Ovary (tissue), 9 donors: ENCODE data around the gene METTL6. TPM values are rescaled to one million over a fixed set of nuclear protein-coding genes. Genes with fewer than 3 reads are reported as not detected.
"Not testable (repeated sequence)": the region's sequence is repeated elsewhere in the genome, so short reads cannot be mapped to it uniquely, and the experiment has no call there.

Source experiments
- DNase-seq, 5 donors: peaks; one replicate each; pipeline ENCODE4 v3.0.0-alpha.2; 2019 to 2020
- H3K27ac ChIP-seq, 2 donors: fragments of 200-600 bp; one replicate each; pipeline versions ENCODE4 v1.5.1 to v1.8.0; 2019 to 2022
- H3K27me3 ChIP-seq: fragments of 200-600 bp; one replicate; pipeline ENCODE4 v1.8.0; 2022
- H3K36me3 ChIP-seq: fragments of 200-600 bp; sonication (generic); one replicate; pipeline ENCODE4 v1.5.1; 2019
- H3K4me1 ChIP-seq: one replicate; pipeline ENCODE4 v1.8.1; 2013; ENCODE audit warnings: mild to moderate bottlenecking, moderate library complexity; ENCODE audit not compliant: insufficient read depth
- H3K4me3 ChIP-seq: fragments of 200-600 bp; sonication (generic); one replicate; pipeline ENCODE4 v1.5.1; 2017
- H3K9me3 ChIP-seq, 2 donors: fragments of 200-600 bp in 1 of 2; sonication (generic) in 1 of 2; one replicate each; pipeline versions ENCODE4 v1.5.1 to v1.8.1; 2013 to 2019; ENCODE audit warnings: mild to moderate bottlenecking in 1 of 2, moderate library complexity in 1 of 2
- EP300 ChIP-seq: sonication (generic); formaldehyde crosslinking; IDR thresholded peaks from one replicate; pipeline ENCODE4 v1.6.1; 2017; ENCODE audit warnings: antibody characterized with exemption
- POLR2A ChIP-seq: fragments of 450-650 bp; IDR thresholded peaks from one replicate; pipeline ENCODE4 v1.6.1; 2017; ENCODE audit warnings: antibody characterized with exemption, mild to moderate bottlenecking, moderate library complexity
- WGBS, 3 donors: extraction: QIAGEN DNeasy Blood & Tissue Kit in 1 of 3; methylation state at CpG; one replicate each; pipeline versions ENCODE4 v1.1.5 to v1.1.7; 2013 to 2017; 5-methylcytosine and 5-hydroxymethylcytosine counted together
- intact Hi-C, 4 donors: fragments of 100-400 bp; cut with DNase I; formaldehyde crosslinking; loops; one replicate each; pipeline versions ENCODE4 v1.11.0 to v1.15.1; 2022 to 2023
- polyA plus RNA-seq, 2 donors: library from polyadenylated mRNA; stranded (reverse); fragments of 200-250 nt in 1 of 2; fragments of 350-450 nt in 1 of 2; fragmentation: Illumina TruSeq in 1 of 2; extraction: RNeasy Lipid Tissue Mini Kit (QIAGEN cat#74804) in 1 of 2; gene quantifications; one replicate each; pipeline ENCODE4 v1.2.3, GENCODE V29; 2013 to 2014
- total RNA-seq, 7 donors: library from RNA; depleted of rRNA in 2 of 7; stranded (reverse); fragments of >200 nt in 2 of 7; fragmentation: NEBNext Ultra II Directional in 3 of 7; extraction: Animal tissue kit (Norgen Biotek cat#: 25700) in 3 of 7; gene quantifications; one replicate each; pipeline versions ENCODE4 v1.1.0 to v1.2.4, GENCODE V29; 2016 to 2023
- TF ChIP-seq, protein P1 (sequence below), 3 donors: fragments of 450-650 bp in 2 of 3; fragments of 200-600 bp in 1 of 3; IDR thresholded peaks; one replicate each; pipeline versions ENCODE4 v1.5.1 to v1.8.0; 2016 to 2022; ENCODE audit warnings: antibody characterized with exemption in 3 of 3, mild to moderate bottlenecking in 1 of 3
- donor health status: DM: no; HTN: no; CAD: no; lungs with moderate emphysema.
- donor health status: DM: no; HTN: no; CAD: no.
- donor health status: Bipolar disorder and iron deficiency.
- donor health status: DM: yes; HTN: yes; CAD: no.
- donor health status: DM: no; HTN: no; CAD: no.
- donor health status: DM: yes; HTN: yes; CAD: no.

METTL6 gene
- total and polyA plus RNA-seq, 9 donors, result 13.0 to 25.6 (median 21.7) TPM

DNA sequence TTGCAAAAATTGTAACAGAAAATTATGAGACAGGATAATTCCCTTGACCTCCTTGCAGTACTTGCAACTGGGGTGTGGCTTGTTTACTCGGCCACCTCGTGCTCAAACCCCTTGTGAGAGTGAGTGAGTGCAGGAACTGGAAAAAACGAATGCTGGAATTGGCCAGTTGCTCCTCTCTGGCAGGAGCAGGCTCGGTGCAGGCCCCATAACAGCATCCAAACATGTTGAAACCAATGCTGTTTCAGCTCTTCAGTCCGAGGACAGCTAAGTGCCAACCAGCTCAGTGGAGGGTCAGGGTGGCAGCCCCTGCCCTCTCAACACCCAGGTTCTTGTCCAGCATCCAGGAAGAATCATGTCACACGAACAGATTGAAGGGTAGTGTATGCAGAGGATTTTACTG, 36.9 kb downstream of the METTL6 start:
- Histone ChIP-seq H3K27me3 (no peaks in the 10 kb centered on the region), H3K36me3 (no peaks in the 10 kb centered on the region), H3K9me3 (peaks cover 0 to 4% of the 10 kb centered on the region in 2 donors), H3K27ac (no peak overlapping the region), H3K4me3 (no peak overlapping the region), H3K4me1 (peaks cover 2% of the 10 kb centered on the region)
- intact Hi-C loops, result no loop called here
- DNase-seq, result no peak
- 63 to 72% (median 66%) methylated on average over 6 of the region's 6 CpGs for WGBS, 3 donors
- TF ChIP-seq, protein P1, sequence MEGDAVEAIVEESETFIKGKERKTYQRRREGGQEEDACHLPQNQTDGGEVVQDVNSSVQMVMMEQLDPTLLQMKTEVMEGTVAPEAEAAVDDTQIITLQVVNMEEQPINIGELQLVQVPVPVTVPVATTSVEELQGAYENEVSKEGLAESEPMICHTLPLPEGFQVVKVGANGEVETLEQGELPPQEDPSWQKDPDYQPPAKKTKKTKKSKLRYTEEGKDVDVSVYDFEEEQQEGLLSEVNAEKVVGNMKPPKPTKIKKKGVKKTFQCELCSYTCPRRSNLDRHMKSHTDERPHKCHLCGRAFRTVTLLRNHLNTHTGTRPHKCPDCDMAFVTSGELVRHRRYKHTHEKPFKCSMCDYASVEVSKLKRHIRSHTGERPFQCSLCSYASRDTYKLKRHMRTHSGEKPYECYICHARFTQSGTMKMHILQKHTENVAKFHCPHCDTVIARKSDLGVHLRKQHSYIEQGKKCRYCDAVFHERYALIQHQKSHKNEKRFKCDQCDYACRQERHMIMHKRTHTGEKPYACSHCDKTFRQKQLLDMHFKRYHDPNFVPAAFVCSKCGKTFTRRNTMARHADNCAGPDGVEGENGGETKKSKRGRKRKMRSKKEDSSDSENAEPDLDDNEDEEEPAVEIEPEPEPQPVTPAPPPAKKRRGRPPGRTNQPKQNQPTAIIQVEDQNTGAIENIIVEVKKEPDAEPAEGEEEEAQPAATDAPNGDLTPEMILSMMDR (IDR thresholded peaks at IDR 0.05), result no peak
- no peak for TF ChIP-seq EP300
- no peak for TF ChIP-seq POLR2A

DNA sequence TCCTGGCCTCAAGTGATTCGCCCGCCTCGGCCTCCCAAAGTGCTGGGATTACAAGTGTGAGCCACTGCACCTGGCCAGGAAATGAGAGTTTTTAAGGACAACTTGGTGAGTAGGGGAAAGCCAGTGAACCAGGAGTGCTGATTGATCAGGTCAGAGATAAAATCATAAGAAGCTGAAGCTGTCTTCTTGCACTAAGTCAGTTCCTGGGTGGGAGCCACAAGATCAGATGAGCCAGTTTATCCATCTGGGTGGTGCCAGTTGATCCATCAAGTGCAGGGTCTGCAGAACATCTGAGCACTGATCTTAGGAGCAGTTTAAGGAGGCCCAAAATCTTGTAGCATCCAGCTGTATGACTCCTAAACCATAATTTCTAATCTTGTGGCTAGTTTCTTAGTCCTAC, 39.0 kb downstream of the METTL6 start:
- H3K4me1 ChIP-seq, H3K27me3 ChIP-seq, H3K9me3 ChIP-seq, H3K27ac ChIP-seq, H3K4me3 ChIP-seq, DNase-seq, intact Hi-C loops, H3K36me3 ChIP-seq: not testable (repeated sequence)
- 92 to 99% (median 97%) methylated on average over 3 of the region's 3 CpGs for WGBS, 3 donors

DNA sequence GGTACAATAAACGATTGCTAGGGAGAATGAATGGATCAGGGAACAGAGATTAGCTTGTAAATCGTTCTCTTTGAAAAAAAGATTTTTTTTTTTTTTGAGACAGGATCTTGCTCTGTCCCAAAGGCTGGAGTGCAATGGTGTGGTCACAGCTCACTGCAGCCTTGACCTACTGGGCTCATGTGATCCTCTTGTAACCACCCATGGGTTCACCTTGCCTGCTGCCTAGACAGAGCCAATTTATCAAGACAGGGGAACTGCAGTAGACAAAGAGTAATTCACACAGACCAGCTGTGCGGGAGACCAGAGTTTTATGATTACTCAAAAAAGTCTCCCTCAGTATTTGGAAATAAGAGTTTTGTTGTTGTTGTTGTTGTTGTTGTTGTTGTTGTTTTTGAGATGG, 39.6 kb downstream of the METTL6 start:
- TF ChIP-seq POLR2A (no peak), EP300 (no peak)
- TF ChIP-seq, protein P1 (IDR thresholded peaks at IDR 0.05), result no peak
- 58 to 62% (median 60%) methylated on average over 3 of the region's 3 CpGs for WGBS, 3 donors
- Histone ChIP-seq H3K27ac (no peak overlapping the region), H3K27me3 (no peaks in the 10 kb centered on the region), H3K36me3 (no peaks in the 10 kb centered on the region), H3K4me1 (peaks cover 2% of the 10 kb centered on the region), H3K9me3 (peaks cover 0 to 4% of the 10 kb centered on the region in 2 donors), H3K4me3 (no peak overlapping the region)
- DNase-seq, result no peak
- intact Hi-C loops, result no loop called here

DNA sequence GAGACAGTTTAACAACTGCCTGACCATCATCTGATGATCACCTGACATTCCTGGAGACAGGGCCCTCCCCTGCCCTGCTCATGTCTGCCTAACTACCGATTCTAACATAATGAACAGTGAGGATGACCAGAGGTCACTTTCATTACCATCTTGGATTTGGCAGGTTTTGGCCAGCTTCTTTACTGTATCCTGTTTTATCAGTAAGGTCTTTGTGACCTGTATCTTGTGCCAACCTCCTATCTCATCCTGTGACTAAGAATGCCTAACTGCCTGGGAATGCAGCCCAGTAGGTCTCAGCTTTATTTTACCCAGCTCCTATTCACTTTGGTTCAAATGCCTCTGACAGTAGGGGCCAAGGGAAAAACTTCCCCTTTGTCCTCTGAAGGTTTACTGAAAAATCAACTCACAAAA, 40.2 kb downstream of the METTL6 start:
- H3K4me1 ChIP-seq, result peaks cover 2% of the 10 kb centered on the region
- peaks cover 0 to 4% of the 10 kb centered on the region in 2 donors for H3K9me3 ChIP-seq
- WGBS, 3 donors, result 6 to 31% (median 10%) methylated on average over 1 of the region's 1 CpG
- no peak overlapping the region for H3K27ac ChIP-seq
- no peak overlapping the region for H3K4me3 ChIP-seq
- no peak for DNase-seq
- no peaks in the 10 kb centered on the region for H3K27me3 ChIP-seq
- TF ChIP-seq EP300 (no peak), POLR2A (no peak)
- TF ChIP-seq, protein P1 (IDR thresholded peaks at IDR 0.05), result no peak
- no peaks in the 10 kb centered on the region for H3K36me3 ChIP-seq
- intact Hi-C loops, result no loop called here

DNA sequence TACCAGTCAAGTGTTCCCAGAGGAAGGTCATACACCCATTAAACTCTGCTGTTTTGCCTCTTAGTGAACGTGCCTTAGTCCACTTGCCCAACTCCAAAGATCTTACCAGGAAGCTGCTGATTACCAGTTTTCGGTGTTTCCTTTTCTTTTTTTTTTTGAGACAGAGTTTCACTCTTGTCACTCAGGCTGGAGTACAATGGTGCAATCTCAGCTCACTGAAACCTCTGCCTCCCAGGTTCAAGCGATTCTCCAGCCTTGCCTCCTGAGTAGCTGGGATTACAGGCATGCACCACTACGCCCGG, 40.7 kb downstream of the METTL6 start:
- DNase-seq, H3K27me3 ChIP-seq, intact Hi-C loops, H3K27ac ChIP-seq, H3K9me3 ChIP-seq, H3K4me3 ChIP-seq, H3K36me3 ChIP-seq, H3K4me1 ChIP-seq: not testable (repeated sequence)
- WGBS, 3 donors, result 92 to 97% (median 93%) methylated on average over 5 of the region's 5 CpGs
